Stomach smooth muscle (tissue), 2 donors: ENCODE measurements around the gene CCSER2.

ENCODE experiments used
- H3K27ac ChIP-seq: one replicate; pipeline ENCODE4 v1.7.0; 2013; ENCODE audit warnings: mild to moderate bottlenecking, low read length, inconsistent platforms
- H3K27me3 ChIP-seq, 2 donors: one replicate each; pipeline ENCODE4 v1.7.0; 2013; ENCODE audit warnings: low read length in 2 of 2; ENCODE audit not compliant: insufficient read depth in 2 of 2, control insufficient read depth in 1 of 2
- H3K36me3 ChIP-seq, 2 donors: one replicate each; pipeline ENCODE4 v1.7.0; 2013; ENCODE audit warnings: low read length in 2 of 2; ENCODE audit not compliant: control insufficient read depth in 2 of 2, insufficient read depth in 2 of 2
- H3K4me1 ChIP-seq: one replicate; pipeline ENCODE4 v1.7.0; 2013; ENCODE audit warnings: low read length; ENCODE audit not compliant: control insufficient read depth, insufficient read depth
- H3K4me3 ChIP-seq, 2 donors: one replicate each; pipeline ENCODE4 v1.7.0; 2013; ENCODE audit warnings: low read length in 2 of 2
- H3K9ac ChIP-seq, 2 donors: one replicate each; pipeline ENCODE4 v1.7.0; 2013; ENCODE audit warnings: low read length in 2 of 2, mild to moderate bottlenecking in 1 of 2
- H3K9me3 ChIP-seq, 2 donors: one replicate each; pipeline ENCODE4 v1.7.0; 2013; ENCODE audit warnings: low read length in 2 of 2; ENCODE audit not compliant: control insufficient read depth in 2 of 2
- donor health status: healthy.
- donor health status: Pancreatic carcinoma.

Gene CCSER2

GRCh38 chr10:84563355-84563754 lies 235.0 kb downstream of the CCSER2 start:
- no peaks in the 10 kb centered on the region for H3K27me3 ChIP-seq
- H3K4me3 ChIP-seq = no peak overlapping the region
- no peaks in the 10 kb centered on the region for H3K9me3 ChIP-seq

DNA sequence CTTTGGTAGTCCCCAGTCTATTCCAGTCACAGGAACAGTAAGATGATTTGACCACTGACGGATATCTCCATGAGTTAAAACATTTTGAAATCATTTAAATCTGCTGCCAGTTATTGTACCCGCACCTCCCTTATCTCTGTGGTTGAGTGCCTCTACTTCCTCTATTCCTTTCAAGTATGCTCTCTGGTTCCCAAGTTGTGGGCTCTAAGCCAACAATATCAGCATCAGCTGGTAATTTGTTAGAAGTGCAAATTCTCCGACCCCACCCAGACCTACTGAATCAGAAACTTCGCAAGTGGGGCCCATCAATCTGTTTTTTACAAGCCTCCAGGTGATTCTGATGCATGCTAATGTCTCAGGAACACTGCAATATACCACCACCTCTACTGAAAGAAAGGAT lies 235.5 kb downstream of the CCSER2 start:
- Histone ChIP-seq H3K4me1 (no peaks in the 10 kb centered on the region), H3K27me3 (no peaks in the 10 kb centered on the region)

More at GRCh38 chr10:84563355-84563754, 235.0 kb downstream of the CCSER2 start:
- Histone ChIP-seq H3K36me3 (no peaks in the 10 kb centered on the region), H3K4me1 (no peaks in the 10 kb centered on the region), H3K27ac (no peak overlapping the region), H3K9ac (no peak overlapping the region)

GRCh38 chr10:84565881-84566582 lies 237.6 kb downstream of the CCSER2 start:
- Histone ChIP-seq H3K9me3 (no peaks in the 10 kb centered on the region), H3K4me3 (no peak overlapping the region), H3K36me3 (no peaks in the 10 kb centered on the region), H3K9ac (no peak overlapping the region), H3K27me3 (no peaks in the 10 kb centered on the region), H3K27ac (no peak overlapping the region), H3K4me1 (no peaks in the 10 kb centered on the region)

More for the DNA sequence above, 235.5 kb downstream of the CCSER2 start:
- H3K27ac ChIP-seq = no peak overlapping the region
- no peak overlapping the region for H3K4me3 ChIP-seq
- H3K9ac ChIP-seq = no peak overlapping the region
- no peaks in the 10 kb centered on the region for H3K9me3 ChIP-seq
- no peaks in the 10 kb centered on the region for H3K36me3 ChIP-seq

GRCh38 chr10:84567133-84567532 lies 238.7 kb downstream of the CCSER2 start:
- Histone ChIP-seq H3K27ac (no peak overlapping the region), H3K27me3 (no peaks in the 10 kb centered on the region), H3K36me3 (no peaks in the 10 kb centered on the region), H3K4me3 (no peak overlapping the region), H3K4me1 (no peaks in the 10 kb centered on the region), H3K9me3 (no peaks in the 10 kb centered on the region), H3K9ac (no peak overlapping the region)
